ENCODE data around the gene MAGEF1.

The MAGEF1 gene

DNA sequence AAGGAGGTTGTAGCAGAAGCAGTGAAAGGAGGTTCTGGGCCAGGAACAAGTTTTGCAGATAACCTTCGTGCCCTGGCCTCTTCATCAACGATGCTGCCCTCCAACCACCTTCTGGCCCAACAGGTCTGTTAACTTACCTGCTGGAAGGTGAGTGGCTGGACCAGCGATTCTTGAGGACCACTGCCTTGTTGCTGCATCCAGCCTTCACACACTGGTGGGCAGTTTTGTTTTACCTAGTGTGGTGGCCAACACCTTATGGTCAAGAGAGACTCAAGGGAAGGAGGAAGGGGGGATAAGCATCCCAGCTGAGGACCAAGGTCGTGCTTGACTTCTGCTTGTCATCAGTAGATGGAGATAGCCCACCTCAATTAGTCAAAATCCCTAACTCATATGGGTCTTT lies 7.8 kb upstream of the MAGEF1 start:
- DNase-seq, result no peak

DNA sequence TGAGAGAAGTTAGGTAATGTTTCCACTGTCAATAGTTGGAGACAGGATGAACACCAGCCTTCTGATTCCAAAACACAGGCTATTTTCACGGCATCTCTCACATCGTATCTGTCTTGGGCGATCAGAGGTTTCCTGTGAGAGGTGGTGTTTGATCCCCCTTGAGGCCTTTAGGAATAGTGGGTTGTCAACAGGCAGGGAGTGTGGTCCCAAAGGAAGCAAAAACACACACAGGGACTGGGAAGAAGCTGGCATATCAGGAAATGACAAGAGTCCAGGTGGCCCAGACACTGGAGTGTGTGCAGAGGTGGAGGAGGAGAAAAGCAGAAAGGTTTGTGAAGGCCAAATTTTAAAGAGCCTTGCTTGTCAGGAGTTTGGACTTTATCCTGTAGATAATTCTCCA lies 6.6 kb upstream of the MAGEF1 start:
- no peak for DNase-seq

DNA sequence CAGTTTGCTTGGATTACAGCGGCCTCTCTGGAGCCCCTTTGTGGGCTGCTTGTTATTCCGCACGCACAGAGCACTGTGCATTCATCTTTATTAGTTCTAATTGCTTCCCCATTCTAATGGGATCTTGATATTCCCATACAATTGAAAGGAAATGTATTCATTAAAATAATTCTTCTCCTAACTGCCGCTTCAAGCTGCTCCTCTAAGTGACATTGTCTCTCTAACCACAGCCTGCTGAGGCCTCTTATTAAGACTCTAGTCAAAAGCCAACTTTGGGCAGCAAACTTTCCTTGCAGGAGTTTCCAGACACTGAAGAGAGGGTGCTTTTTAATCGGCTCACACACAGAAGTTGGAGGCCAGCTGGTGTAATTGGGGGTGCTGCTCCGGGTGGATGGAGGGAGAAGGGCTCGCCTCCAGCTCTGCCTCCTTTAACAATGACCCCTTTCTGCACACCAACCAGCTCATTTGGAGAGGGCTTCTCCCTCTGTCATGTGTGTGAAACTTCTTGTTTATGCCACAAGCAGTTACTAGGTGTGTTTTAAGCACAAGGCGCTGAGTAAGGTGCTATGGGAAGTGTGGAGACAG lies 5.6 kb upstream of the MAGEF1 start:
- no peak for DNase-seq

DNA sequence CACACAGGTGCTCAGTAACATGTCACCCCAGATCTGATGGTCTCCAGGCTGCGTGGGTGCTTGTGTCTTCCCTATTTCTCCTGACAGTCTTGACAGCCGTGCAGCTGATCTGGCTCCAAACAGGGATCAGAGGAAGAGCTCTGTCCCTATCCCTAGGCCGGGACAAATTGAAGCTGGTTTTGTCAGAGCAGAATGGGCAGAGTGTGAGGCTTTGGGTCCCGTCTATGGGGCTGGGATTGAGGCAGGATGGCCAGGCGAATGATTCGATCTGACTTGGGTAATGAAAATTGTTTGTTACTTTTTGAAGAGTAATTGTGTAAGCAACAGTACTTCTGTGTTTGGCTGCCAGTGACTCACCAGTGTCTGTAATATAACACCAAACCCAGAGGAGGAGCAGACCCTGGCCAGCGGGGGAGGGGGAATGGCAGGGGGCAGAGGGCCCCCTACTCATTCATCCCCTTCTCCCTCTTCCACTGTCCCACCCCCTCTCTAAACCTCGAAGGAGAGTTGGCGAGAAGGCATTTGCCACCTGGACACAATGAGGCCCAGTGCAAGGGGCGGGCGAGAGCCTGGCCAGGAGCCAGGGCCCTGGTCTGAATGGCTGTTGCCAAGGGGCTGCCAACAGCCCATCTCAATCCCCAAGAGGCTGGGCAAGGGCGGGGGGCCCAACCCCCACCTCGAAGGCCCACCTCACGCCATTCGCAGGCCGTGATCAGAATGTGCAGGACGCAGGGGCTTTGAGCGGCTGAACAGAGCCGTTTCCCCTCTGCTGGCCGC lies 4.9 kb upstream of the MAGEF1 start:
- DNase-seq, result no peak

DNA sequence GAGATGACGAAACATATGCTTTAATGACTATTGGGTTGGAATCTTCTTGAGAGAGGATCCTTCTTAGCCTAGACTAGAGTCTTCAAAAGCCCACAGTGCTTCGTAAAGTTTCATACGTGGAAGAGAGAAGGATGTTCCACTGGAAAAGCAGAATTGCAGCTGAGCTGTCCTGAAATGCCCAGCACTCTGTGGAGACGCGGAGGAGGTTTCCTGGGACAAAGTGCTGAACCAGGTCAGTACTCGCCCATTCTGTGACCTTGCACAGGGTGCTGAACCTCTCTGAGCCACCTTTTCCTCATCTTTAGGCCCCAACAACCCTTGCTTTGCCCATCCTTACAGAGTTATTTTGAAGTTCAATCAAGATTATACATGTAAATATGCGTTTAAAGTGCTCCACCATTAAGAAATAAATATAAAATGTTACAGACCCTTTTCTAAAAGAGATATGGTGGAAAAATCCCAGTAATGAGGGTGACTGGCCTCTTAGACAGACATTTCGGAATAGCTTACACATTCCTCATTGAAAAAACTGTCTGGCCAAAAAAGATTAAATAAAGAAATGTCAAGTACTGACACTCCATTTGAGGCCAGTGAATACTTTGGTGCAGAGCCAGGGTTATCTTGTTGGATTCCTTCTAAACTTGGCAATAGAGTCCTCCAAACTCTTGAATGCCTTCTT lies 4.2 kb upstream of the MAGEF1 start:
- DNase-seq, result no peak

DNA sequence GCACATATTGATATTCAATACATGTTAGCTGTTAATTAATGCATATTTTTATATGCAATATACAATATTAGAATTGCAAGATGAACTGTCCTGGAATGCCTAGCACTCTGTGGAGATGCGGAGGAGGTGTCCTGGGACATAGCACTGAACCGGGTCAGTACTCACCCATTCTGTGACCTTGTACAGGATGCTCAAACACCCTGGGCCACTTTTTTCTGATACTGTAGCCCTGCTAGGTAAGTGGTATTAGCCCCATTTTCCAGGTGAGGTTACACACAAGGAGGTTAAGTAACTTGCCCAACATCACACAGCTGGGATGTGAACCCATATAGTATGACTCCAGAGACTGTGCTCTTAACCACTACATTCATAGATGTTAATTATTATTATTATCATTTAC lies 1.7 kb upstream of the MAGEF1 start:
- no peak for DNase-seq

DNA sequence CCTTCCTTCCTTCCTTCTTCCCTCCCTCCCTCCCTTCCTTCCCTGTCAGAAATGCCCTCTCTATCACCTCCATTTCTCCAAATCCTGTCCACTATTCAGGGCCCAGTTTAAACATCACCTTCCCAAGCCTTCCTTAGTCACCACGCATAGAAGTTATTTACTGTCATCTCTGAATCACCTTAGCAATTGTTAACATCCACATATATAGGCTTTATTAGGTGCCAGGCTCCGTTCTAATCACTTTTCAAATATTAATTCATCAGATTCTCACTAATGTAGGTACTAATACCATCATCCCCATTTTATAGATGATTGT lies 1.1 kb upstream of the MAGEF1 start:
- no peak for DNase-seq

DNA sequence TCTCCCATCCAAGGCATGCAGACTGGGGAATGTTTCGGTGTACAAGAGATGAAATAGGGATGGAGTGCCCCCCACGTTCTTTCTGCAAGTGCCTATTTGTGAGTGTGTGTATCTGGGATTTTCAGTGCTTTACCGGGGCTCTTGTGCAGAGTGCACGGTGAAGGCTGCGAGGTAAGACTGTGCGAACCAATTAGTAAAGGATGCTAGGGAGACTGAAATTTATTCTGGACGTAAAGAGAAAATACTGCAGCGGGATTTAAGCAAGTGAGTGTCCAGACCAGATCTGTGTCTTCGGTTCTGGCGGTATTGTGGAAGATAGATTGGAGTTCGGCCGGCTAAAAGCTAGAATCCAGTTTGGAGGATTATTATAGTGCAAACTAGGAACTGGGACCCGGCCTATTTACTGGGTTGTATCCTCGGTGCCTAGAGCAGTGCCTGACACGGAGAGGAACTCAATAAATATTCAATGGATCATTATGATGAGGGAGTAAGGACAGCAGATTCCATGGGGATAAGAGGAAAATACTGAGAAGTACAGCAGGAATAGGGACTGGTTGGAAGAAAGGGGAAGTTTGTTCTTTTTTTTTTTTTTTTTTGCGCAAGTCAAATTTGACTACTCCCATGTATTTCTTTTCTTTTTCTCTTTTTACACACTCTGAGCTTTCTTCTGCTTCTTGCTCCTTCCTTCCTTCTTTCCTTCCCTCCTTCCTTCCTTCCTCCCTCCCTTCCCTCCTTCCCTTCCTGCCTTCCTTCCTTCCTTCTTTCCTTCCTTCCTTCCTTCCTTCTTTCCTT lies 580 bp upstream of the MAGEF1 start:
- no peak for DNase-seq

DNA sequence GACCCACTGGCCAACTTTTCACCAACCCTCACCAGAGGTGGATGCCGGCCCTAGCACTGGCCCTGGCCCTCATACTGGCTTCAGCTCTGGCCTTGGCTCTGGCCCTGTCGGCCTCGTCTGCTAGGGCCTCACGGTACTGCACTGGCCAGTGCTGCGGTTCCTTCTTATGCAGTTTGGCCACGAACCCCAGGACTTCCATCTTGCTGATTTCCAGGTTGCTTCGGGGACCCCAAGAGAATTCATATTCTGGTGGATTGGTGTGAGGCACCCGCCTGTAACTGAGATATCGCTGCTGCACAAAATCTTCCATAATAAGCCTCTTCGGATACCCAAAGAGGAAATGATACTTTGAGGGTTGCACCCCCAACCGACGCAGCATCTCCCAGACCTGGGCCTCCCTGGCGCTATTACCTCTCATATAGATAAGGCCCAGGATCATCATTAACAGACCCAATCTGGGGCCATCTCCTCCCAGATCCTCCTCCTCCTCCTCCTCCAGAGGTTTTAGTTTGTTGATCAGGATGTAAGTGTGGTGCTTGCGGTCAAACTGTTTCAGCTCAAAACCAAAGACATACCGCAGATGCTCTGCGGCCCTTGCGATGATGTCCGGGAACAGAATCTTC lies 883 bp downstream of the MAGEF1 start:
- DNase-seq, result no peak

DNA sequence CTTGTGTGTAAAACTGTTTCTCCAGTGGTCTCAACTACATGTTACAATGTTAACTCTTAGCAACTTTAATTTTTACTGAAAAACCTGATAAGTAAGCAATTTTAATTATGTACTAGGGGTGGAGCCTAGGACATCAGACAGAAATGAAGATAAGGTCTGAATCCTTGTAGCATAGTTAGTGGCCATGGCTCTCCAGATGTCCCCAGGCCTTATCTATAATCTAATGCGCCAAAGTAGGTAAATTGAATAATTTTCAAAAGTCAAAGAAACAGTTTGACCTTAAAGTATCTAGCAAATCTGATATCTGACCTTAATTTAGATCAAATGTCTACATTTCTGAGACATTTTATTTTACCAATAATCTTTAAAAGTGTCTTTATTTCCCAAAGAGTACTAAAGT lies 8.2 kb downstream of the MAGEF1 start:
- DNase-seq, result no peak

DNA sequence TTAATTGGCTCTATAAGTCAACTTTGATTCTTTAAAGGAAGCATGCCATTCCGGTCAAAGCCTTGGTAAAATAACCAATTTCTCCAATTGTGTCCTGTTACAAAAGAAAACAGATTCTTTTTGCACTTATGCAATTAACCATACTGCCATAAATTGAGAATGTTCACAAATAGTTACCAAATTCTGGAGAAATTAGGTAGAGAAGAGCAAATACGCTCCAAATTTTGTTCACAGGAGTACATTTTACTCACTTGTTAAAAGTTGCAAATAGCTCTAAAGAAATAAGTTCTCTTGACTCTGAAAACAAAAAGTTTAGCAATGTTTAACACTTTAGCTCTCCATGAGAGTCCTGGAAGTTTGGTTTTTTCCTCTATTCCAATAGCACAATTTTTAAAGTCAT lies 11.1 kb downstream of the MAGEF1 start:
- DNase-seq, result no peak

DNA sequence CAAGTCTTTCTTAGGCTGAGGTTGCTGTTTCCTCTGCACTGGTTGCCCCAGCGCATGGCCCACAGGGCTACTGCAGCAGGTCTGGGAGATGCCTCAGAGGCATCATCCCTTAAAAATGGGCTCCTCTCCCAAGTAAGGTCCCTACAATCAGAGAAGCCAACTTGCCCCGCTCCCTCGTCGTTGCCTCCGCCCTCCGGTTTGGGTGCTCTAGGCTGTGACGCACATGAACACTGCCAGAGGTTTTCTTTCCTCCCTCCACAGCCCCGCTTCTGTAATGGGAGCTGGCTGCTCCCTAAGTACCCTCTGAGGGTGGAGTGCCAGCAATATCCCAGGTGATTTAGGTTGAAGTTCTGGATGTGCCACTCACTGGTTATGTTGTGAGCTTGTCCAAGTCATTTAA lies 14.0 kb downstream of the MAGEF1 start:
- no peak for DNase-seq

DNA sequence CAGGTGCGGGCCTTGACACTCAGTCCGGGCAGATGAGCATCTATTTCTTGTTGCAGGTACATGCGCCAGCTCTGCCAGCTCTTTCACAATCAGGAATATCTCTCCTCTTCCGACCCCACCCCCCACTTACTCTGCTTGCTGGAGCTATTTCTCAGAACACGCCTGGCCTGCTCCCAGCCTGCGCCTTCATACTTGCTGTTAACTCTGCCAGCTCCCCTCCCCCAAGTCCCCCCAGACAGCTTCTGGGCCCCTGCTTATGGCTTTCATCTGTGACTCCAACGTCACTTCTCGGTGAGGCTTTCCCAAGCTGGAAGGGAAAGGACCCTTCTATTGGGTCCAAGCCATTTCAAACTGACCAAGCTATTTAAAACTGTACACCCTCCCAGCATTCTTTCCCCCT lies 15.2 kb downstream of the MAGEF1 start:
- no peak for DNase-seq

DNA sequence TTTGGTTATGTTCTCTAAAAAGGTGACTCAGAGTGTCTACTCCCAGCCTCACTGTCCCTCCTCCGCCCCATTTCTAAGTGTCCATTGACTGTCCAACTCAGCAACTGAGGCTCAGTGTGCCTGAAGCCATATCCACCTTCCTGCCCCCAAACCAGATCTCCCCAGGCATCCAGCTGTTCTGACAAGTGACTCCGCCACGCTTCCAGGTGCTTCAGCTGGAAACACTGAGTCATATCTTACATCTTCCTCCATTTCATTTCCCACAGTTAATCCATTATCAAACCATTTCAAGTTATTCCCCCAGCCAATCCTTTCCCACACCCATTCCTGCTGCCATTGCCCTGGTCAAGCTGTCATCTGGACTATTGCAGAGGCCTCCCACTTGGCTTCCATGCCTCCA lies 17.1 kb downstream of the MAGEF1 start:
- DNase-seq, result no peak

DNA sequence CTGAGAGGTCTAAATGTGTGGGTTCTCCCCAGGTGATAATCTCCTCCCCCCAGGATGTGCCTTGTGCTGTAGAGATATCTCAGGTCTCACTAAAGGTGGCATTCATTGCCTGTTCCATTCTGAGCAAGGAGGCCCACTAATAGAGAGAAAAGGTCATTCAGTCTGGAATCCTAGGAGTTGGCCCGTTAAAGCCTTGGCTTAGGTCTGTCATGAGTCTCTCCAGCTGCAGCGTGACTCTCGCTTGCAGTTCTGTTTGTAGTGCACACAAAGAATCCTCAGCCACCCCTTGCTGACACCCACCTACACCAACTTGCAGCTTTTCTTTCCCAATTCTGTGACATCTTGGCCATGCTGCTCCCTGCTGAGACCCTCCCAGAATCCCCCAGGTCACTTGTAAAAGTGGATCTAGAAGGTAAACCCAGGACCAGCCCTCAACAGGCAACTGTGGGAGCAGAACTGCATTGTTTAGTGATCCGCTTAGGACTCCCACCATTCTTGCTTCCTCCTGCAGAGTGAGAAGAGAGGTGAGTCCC lies 17.7 kb downstream of the MAGEF1 start:
- DNase-seq, result no peak

DNA sequence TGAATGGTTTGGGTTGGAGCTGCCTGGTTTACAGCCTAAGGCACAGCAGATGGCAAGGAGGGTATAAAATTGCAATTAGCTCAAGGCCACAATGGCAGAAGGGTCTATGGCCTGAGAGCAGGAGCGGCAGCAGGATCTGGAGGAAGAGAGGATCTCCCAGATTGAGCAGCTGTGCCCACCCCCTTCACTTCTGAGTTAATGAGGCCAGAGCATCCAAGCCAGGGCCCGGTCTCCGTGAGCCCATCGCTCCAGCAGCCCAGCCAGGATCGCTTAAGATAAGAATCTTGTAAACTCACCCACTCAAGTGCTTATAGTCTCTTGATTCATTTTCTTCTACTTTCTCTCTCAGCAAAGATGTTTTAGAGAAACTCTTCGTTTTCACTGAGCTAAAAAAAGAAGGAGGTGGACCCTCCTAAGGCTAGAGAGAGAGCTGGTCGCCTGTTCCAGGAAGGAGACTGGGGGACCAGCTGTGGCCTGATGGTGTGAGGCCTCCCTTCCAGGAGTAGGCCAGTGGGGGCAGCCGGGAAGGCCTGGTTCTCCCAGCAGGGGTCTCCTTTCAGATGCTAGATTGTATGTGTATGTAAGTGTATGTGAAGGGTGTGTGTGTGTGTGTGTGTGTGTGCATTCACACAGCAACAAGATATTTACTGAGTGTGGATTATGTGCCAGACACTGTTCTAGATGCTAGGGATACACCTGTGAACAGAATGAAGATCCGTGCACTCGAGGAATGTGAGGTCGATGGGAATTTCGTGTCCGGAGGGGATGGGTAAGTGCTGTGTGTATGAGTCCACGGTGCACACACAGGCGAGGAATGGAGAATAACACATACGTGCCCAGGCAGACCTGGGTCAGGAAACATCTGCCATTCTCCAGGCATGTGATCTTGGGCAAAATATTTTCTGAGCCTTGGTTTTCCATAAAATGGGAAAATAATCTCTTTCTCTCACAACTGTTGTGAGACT lies 18.6 kb downstream of the MAGEF1 start:
- no peak for DNase-seq

DNA sequence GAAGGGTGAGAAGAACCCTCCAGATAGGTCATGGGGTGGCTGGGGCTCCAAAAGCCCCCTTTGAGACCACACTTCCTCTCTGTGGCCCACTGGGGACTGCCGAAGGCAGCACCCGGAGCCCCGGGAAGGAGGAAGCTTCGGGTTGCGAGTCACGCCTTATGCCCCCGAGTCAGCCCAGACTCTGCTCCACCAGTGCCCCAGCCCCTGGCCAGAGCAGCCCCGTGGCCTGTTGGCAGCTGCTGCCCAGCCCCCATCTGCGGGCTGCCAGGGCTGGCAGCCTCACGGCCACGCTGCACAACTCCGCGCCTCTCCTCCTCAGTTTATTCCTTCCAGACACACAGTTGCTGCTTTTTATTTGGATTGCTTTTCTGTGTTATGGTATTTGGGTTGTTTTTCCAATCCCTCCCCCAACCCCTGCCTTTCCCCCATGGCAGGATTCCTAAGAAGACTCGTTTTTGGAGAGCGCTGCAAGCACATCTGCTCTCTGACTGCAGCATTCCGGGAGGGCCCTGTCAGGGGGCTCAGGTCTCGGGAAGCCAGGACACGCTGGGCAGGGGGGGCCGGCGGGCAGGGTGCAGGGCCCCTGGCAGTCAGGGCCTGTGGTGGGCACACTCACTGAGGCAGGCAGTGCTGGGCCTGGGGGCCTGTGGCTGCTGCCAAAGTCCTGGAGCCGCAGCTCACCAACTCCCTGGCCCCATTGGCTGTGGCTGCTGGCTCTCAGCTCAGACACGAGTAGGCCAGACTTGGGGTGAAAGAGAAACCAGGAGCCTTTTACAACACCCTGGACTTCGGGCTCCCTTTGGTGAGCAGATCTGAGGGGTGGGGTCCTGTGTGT lies 20.2 kb downstream of the MAGEF1 start:
- no peak for DNase-seq

DNA sequence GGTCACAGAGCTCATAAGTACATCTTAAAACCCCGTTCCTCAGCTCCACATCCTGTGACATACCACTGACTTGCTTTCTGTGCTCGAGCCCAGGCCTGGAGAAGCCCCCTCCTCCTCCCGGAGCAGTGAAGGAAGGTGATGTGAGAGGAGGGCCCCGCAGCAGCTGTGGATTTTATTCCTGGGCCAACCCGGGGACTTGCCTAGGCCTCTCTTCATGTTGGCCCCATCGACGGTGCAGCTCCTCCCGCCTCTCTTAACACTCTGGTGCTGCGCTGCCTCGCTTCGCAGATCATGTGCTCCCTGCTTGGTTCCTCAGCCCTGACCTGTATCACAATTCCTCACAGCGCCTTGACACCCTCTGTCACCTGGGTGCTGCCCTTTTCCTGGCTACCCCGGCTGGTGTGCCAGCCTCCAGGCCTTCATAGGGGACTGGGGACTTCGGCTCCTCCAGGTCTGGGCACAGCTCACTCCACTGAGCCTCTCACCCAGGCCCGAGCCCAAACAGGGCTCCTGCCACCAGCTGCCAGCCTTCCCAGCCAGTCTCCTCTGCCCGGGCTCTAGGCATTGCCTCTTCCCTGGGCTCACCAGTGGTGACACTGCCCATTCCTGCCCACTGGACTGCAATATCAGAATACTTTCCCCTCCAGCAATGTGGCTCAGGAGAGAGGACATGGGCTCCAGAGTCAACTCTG lies 21.5 kb downstream of the MAGEF1 start:
- DNase-seq, result no peak

DNA sequence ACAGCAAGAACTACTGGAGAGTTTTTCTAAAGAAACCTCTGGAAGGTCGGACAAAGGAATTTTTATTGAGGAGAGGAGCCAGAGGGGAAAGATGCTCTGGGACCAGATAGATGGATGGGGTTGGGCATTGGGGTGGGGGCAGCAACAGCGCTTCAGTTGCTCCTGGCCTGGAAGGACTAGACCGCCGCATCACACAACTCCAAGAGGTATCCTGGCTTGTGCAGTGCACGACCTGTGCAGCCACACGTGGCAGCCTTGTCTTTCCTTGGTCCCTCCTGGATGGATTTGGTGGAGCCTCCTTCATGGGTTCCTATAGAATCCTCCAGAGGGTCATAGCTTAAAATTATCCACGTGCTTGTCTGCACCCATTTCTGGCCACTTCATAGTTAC lies 23.0 kb downstream of the MAGEF1 start:
- DNase-seq, result no peak

DNA sequence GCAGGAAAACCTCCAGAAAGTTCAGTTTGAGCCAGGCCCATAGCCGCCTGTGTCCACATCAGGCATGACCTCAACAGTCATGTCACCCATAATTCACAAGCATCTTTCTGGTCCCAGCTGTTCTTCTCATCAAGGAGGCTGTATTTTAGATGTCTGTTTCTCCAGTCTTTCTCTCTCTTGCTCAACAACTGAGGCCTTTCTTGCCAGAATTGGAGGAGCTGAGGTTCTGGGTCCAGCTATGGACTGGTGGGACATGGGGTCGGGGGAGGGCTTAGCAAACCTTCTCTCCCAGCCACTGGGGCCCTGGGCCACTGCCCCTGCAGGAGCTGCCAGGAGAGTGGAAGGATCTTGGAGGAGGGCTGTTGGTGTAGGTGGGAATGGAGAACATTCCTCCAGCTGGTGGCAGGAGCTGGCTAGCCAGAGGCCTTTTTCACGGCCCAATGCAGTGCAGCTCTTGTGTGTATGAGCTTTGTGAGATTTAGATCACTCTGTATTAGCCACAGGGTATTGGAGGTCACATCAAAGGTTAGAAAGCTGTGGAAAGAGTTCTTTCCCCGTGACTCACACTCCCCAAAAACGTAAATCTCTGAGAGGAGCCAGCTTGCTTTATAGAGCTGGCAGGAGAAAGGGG lies 23.5 kb downstream of the MAGEF1 start:
- no peak for DNase-seq

All from activated T-cell treated with anti-CD3 and anti-CD28 coated beads for 4 hours (primary cell).